Muscle of leg (tissue), 11 donors: ENCODE data around the gene LIPJ. TPM values are rescaled to one million over a fixed set of nuclear protein-coding genes. Genes with fewer than 3 reads are reported as not detected.
A peak's percentile ranks its signal among the peaks of the same experiment; 100 is the strongest.

ENCODE experiments used
- DNase-seq: peaks from one replicate; pipeline ENCODE4 v3.0.0; 2013
- H3K27ac ChIP-seq: one replicate; pipeline ENCODE4 v1.5.1; 2013; ENCODE audit warnings: mild to moderate bottlenecking, low read length, control low read depth
- H3K27me3 ChIP-seq: one replicate; pipeline ENCODE4 v1.6.1; 2013; ENCODE audit warnings: low read length; ENCODE audit not compliant: control insufficient read depth, insufficient read depth
- H3K36me3 ChIP-seq: one replicate; pipeline ENCODE4 v1.6.1; 2013; ENCODE audit warnings: low read length; ENCODE audit not compliant: control insufficient read depth, insufficient read depth
- H3K4me1 ChIP-seq: one replicate; pipeline ENCODE4 v1.6.1; 2013; ENCODE audit warnings: low read length; ENCODE audit not compliant: control insufficient read depth, insufficient read depth
- H3K4me3 ChIP-seq: one replicate; pipeline ENCODE4 v1.5.1; 2013; ENCODE audit warnings: low read length, control low read depth
- H3K9me3 ChIP-seq: replicated peaks from 2 replicates; pipeline ENCODE4 v1.6.1; 2013; ENCODE audit warnings: low read depth, low read length; ENCODE audit not compliant: control insufficient read depth
- WGBS: methylation state at CpG from one replicate; pipeline ENCODE4 v1.1.5; 2013; ENCODE audit warnings: missing lambda C conversion rate; ENCODE audit not compliant: insufficient coverage; 5-methylcytosine and 5-hydroxymethylcytosine counted together
- polyA plus RNA-seq, 8 donors: library from polyadenylated mRNA; unstranded; fragments of 120-200 nt; gene quantifications; one replicate each; pipeline versions ENCODE4 v1.2.1 to v1.2.3, GENCODE V29; 2013; ENCODE audit warnings: inconsistent platforms in 1 of 8, low replicate concordance in 1 of 8; ENCODE audit not compliant: insufficient read length in 8 of 8, insufficient read depth in 1 of 8
- total RNA-seq: library from RNA; stranded (reverse); fragments of 120-200 nt; gene quantifications from one replicate; pipeline ENCODE4 v1.2.4, GENCODE V29; 2013

The LIPJ gene
- total and polyA plus RNA-seq, 9 donors, result 0.07 to 0.13 (median 0.09) TPM; not detected in 5

GRCh38 chr10:88592906-88593305 lies 6.3 kb downstream of the LIPJ start:
- H3K4me1 ChIP-seq, result no peaks in the 10 kb centered on the region
- H3K27ac ChIP-seq, result no peak overlapping the region
- no peak for DNase-seq
- H3K9me3 ChIP-seq, result no peaks in the 10 kb centered on the region
- no peaks in the 10 kb centered on the region for H3K36me3 ChIP-seq
- no CpG with 5 or more reads among the region's 2 CpGs for WGBS
- no peak overlapping the region for H3K4me3 ChIP-seq
- no peaks in the 10 kb centered on the region for H3K27me3 ChIP-seq

DNA sequence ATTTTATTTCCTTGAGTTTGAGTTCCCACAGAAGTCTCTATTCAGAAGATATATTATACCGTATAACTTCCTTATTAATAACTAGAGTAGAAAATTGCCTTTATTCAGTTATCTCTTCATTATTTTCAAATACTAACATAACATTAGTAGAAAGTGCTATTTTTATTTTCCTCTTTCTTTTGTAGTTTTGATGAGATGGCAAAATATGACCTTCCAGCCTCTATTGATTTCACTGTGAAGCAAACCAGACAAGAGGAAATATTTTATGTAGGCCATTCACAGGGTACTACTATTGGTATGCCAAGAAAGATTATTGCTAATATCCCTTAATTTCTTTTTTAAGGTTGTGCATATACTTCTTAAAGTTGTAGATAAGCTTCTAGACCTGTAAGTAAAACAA lies 7.9 kb downstream of the LIPJ start:
- Histone ChIP-seq H3K36me3 (no peaks in the 10 kb centered on the region), H3K9me3 (no peaks in the 10 kb centered on the region), H3K27ac (no peak overlapping the region), H3K27me3 (no peaks in the 10 kb centered on the region), H3K4me1 (no peaks in the 10 kb centered on the region), H3K4me3 (no peak overlapping the region)
- no peak for DNase-seq
- WGBS, result no CpG with 5 or more reads among the region's 1 CpG

DNA sequence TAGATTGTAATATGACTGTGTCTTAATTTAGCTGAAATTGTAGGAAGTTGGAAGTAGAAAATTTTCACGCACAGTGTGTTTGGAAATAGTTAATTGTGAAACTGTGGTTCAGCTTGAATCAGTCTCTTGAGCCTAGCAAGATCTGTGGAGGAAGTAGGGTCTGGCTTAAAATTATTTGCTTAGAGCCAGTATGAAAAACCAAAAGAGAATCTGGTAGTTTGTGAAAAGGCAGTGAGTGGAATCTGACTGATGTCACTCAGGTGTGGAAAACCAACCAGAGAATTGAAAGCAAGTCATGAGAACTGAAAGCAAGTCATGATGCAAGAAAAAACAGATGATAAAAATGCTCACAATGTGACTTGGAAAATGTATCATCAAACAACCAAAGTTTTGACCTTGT lies 11.5 kb downstream of the LIPJ start:
- Histone ChIP-seq H3K4me1 (no peaks in the 10 kb centered on the region), H3K4me3 (no peak overlapping the region), H3K27me3 (no peaks in the 10 kb centered on the region), H3K36me3 (no peaks in the 10 kb centered on the region), H3K9me3 (no peaks in the 10 kb centered on the region), H3K27ac (no peak overlapping the region)
- WGBS, result 79% methylated on average over 1 of the region's 1 CpG
- peak; percentile 15 for DNase-seq

DNA sequence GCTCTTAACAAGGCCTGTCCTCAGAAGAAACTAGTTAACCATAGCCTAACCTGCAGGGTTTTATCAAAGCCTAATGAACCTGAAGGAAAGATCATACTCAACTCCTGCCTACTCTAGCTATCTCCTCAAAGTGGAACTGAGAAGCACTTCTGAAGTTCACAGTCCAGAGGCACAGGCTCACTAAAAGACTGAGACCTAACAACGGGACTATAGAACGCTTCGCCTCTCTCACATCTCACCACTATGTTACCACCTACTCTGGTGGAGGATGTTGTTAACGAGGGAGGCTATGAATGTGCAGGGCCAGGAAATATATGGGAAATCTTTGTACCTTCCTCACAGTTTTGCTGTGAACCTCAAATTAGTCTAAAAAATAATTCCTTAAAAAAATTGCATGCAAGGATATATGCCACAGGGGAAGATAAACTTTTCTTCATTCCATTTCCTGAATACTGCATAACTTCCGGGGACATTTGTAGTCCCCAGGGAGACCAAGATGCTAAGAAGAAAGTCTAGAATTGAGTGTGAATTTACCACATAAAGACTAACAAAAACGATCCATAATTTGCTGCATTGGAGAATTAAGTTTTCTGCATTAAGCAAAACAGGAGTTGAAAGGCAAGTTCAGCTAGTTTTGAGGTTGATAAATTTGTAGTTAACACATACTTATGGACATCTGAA lies 21.6 kb downstream of the LIPJ start:
- no CpG with 5 or more reads among the region's 6 CpGs for WGBS
- no peak for DNase-seq
- H3K4me1 ChIP-seq, result no peaks in the 10 kb centered on the region
- H3K27ac ChIP-seq, result no peak overlapping the region
- H3K27me3 ChIP-seq, result no peaks in the 10 kb centered on the region
- no peaks in the 10 kb centered on the region for H3K9me3 ChIP-seq
- no peak overlapping the region for H3K4me3 ChIP-seq
- H3K36me3 ChIP-seq, result no peaks in the 10 kb centered on the region

DNA sequence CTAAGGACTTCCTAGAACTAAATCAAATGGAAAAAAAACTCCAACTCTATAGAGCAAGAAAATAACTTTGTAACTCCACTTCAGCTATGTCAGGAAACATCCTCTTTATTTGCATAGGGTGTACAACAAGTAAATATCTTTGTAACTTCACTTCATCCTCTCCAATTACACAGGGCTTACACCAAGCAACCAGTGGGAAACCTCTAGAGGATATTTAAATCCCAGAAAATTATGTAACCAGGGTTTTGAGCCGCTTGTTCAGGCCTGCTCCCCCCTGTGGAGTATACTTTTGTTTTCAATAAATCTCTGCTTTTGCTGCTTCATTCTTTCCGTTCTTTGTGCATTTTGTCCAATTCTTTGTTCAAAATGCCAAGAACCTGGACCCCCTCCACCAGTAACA lies 22.2 kb downstream of the LIPJ start:
- DNase-seq, result peak; percentile 6
- Histone ChIP-seq H3K9me3 (no peaks in the 10 kb centered on the region), H3K36me3 (no peaks in the 10 kb centered on the region), H3K4me3 (no peak overlapping the region), H3K27me3 (no peaks in the 10 kb centered on the region), H3K27ac (no peak overlapping the region), H3K4me1 (no peaks in the 10 kb centered on the region)
- WGBS, result no CpG with 5 or more reads among the region's 2 CpGs

DNA sequence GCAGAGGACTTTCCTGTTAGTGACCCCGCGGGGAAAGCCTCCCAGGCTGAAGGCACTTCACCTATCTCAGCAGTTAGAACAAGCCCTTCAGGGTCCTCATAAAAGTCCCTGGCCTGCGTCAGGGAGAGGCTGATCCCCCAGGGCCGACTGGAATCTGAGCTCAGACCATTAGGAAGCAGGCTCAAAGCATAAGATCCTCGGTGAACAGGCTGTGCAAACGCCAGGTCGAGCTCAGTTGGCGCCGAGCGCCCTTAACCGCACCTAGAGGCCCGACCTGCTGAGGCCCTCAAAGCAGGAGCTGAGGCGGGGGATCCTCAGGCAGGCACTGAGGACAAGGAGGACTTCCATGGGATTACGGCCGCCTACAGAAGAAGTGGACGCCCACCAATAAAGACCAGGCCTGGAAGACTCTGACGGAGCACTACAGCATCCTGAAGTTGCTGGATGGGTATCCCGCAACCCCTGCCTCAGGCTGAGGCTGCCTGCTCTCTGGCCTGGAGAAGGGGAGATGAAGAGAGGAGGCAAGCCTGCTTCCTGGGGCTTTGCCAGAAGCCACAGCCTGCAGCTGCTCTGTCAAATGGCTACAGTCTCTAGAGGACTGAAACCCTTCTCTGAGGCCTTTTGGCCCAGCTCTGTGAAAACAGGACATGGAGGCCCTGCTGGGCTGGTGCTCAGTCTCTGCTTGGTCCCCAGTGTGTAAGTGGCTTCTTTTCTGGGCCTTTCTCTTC lies 29.9 kb downstream of the LIPJ start:
- DNase-seq, result peak; percentile 68
- H3K27me3 ChIP-seq, result no peaks in the 10 kb centered on the region
- no peak overlapping the region for H3K27ac ChIP-seq
- H3K4me3 ChIP-seq, result no peak overlapping the region
- 83% methylated on average over 17 of the region's 18 CpGs for WGBS
- H3K9me3 ChIP-seq, result no peaks in the 10 kb centered on the region
- no peaks in the 10 kb centered on the region for H3K36me3 ChIP-seq
- H3K4me1 ChIP-seq, result peaks cover 6% of the 10 kb centered on the region

GRCh38 chr10:88617772-88618300 lies 31.3 kb downstream of the LIPJ start:
- H3K36me3 ChIP-seq, result no peaks in the 10 kb centered on the region
- WGBS, result no CpG with 5 or more reads among the region's 1 CpG
- DNase-seq, result no peak
- peaks cover 6% of the 10 kb centered on the region for H3K4me1 ChIP-seq
- no peak overlapping the region for H3K27ac ChIP-seq
- H3K4me3 ChIP-seq, result no peak overlapping the region
- no peaks in the 10 kb centered on the region for H3K9me3 ChIP-seq
- H3K27me3 ChIP-seq, result no peaks in the 10 kb centered on the region

DNA sequence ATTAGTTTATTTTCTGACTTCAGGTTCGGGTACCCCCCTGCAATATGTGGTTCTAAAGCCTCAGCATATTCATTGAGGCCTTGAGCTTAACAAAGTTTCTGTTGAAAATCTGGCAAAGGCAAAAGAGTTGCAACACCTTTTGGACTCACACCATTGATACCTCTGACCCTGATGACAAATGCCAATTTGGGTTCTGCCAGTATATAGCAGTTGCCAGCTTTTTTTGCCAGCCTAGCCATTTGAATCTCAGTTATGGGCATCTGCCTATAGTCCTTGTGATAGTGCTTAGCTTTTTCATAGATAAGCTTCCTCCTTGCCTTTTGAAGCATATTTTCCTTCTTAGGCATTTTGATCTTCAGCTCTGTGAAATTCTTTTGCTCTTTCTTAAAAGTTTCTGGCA lies 31.9 kb downstream of the LIPJ start:
- WGBS, result 60% methylated on average over 1 of the region's 1 CpG
- H3K36me3 ChIP-seq, result no peaks in the 10 kb centered on the region
- H3K4me3 ChIP-seq, result no peak overlapping the region
- H3K9me3 ChIP-seq, result no peaks in the 10 kb centered on the region
- H3K4me1 ChIP-seq, result peaks cover 6% of the 10 kb centered on the region
- no peak overlapping the region for H3K27ac ChIP-seq
- H3K27me3 ChIP-seq, result no peaks in the 10 kb centered on the region
- DNase-seq, result no peak

DNA sequence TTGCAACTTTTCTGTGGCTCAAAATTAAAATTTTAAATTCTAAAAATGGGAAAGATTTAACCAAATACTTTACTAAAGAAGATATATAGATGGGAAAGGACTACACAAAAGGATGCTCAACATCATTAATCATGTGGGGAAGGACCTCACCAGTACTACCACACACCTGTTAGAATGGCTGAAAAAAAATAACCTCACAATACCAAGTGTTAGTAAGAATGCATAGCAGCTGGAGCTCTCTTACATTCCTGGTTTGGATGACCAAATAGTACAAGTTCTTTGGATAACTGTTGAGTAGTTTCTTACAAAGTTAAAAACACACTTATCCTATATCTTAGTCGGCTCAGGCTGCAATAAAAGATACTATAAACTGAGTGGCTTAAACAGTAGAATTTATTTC lies 33.9 kb downstream of the LIPJ start:
- H3K27ac ChIP-seq, result no peak overlapping the region
- H3K27me3 ChIP-seq, result no peaks in the 10 kb centered on the region
- no CpG with 5 or more reads among the region's 1 CpG for whole genome bisulfite sequencing
- no peaks in the 10 kb centered on the region for H3K36me3 ChIP-seq
- no peak for DNase-seq
- no peak overlapping the region for H3K4me3 ChIP-seq
- no peaks in the 10 kb centered on the region for H3K9me3 ChIP-seq
- H3K4me1 ChIP-seq, result peaks cover 6% of the 10 kb centered on the region

DNA sequence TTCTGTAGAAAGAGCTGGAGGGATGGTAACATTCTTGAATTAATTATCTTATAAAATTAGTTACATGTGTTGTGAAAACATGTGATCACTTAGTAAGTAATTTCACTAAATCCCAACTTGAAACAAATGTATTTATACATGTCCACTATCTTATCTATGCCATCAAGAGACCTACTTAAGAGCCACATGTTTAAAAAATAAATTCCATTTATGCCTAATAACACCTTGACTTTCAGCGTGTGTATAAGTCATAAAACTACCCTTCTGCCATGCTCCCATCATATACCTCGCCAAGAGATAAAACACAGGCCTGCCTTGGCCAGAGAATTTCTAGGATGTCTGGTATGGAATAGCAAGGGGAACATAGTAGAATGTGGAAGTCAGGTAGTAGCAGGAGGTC lies 37.3 kb downstream of the LIPJ start:
- no peak for DNase-seq
- no CpG with 5 or more reads among the region's 2 CpGs for WGBS
- H3K36me3 ChIP-seq, result no peaks in the 10 kb centered on the region
- H3K9me3 ChIP-seq, result no peaks in the 10 kb centered on the region
- H3K4me1 ChIP-seq, result no peaks in the 10 kb centered on the region
- no peak overlapping the region for H3K27ac ChIP-seq
- H3K27me3 ChIP-seq, result no peaks in the 10 kb centered on the region
- H3K4me3 ChIP-seq, result no peak overlapping the region
